Suprapubic skin (tissue), 4 donors: ENCODE results near the gene ARID5A.

Experiments used
- EP300 ChIP-seq: sonication (generic); formaldehyde crosslinking; IDR thresholded peaks from one replicate; pipeline ENCODE4 v1.6.1; 2017; ENCODE audit warnings: antibody characterized with exemption
- POLR2A ChIP-seq, 2 donors: fragments of 450-650 bp; IDR thresholded peaks; one replicate each; pipeline ENCODE4 v1.6.1; 2017; ENCODE audit warnings: antibody characterized with exemption in 2 of 2, mild to moderate bottlenecking in 2 of 2, moderate library complexity in 2 of 2
- POLR2AphosphoS5 ChIP-seq, 3 donors: sonication (generic); formaldehyde crosslinking; IDR thresholded peaks; one replicate each; pipeline ENCODE4 v1.6.1; 2017; ENCODE audit warnings: antibody characterized with exemption in 3 of 3
- TF ChIP-seq, protein P1 (sequence below), 2 donors: fragments of 200-600 bp in 1 of 2; fragments of 450-650 bp in 1 of 2; sonication (generic) in 1 of 2; IDR thresholded peaks; one replicate each; pipeline ENCODE4 v1.5.1; 2016 to 2019; ENCODE audit warnings: antibody characterized with exemption in 2 of 2, mild to moderate bottlenecking in 1 of 2, moderate library complexity in 1 of 2

DNA sequence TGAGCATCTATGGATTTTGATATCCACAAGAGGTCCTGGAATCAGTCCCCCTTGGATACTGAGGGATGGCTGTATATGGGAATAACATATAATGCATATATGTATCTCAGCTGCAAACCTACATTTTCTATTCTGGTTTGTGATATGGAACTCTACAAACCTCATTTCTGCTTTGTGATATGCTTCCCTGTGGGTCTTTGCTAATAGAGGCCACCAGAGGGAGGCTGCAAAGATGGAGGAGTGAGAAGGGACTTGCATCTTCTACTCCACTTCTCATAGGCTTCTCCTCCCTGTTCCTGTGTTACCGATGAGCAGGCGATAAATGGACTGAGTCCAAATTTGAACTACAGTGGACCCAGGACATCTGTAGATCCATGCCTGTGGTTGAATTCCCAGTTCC, 37.8 kb downstream of the ARID5A start:
- TF ChIP-seq POLR2AphosphoS5 (IDR thresholded peaks at IDR 0.05) (no peak), POLR2A (IDR thresholded peaks at IDR 0.05) (no peak), EP300 (no peak)
- TF ChIP-seq, protein P1, sequence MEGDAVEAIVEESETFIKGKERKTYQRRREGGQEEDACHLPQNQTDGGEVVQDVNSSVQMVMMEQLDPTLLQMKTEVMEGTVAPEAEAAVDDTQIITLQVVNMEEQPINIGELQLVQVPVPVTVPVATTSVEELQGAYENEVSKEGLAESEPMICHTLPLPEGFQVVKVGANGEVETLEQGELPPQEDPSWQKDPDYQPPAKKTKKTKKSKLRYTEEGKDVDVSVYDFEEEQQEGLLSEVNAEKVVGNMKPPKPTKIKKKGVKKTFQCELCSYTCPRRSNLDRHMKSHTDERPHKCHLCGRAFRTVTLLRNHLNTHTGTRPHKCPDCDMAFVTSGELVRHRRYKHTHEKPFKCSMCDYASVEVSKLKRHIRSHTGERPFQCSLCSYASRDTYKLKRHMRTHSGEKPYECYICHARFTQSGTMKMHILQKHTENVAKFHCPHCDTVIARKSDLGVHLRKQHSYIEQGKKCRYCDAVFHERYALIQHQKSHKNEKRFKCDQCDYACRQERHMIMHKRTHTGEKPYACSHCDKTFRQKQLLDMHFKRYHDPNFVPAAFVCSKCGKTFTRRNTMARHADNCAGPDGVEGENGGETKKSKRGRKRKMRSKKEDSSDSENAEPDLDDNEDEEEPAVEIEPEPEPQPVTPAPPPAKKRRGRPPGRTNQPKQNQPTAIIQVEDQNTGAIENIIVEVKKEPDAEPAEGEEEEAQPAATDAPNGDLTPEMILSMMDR (IDR thresholded peaks at IDR 0.05), result no peak
